Trophoblast cell (in vitro differentiated cells and primary cell): ENCODE measurements around the gene C6orf89.
A peak's percentile ranks its signal among the peaks of the same experiment; 100 is the strongest.

Experiments
- DNase-seq, 2 donors: peaks; one replicate each; pipeline ENCODE4 v3.0.0-alpha.2; 2016
- H2AFZ ChIP-seq: 2 replicates; pipeline ENCODE4 v1.6.1; 2013; ENCODE audit warnings: low read length, moderate library complexity, mild to moderate bottlenecking; ENCODE audit not compliant: insufficient read depth, poor library complexity
- H2AK5ac ChIP-seq: 2 replicates; pipeline ENCODE4 v1.6.1; 2013; ENCODE audit warnings: mild to moderate bottlenecking, low read length
- H2BK120ac ChIP-seq: 2 replicates; pipeline ENCODE4 v1.6.1; 2013; ENCODE audit warnings: low read length, mild to moderate bottlenecking, moderate library complexity; ENCODE audit not compliant: insufficient read depth, poor library complexity
- H2BK12ac ChIP-seq: 2 replicates; pipeline ENCODE4 v1.6.1; 2013; ENCODE audit warnings: mild to moderate bottlenecking, low read length, moderate library complexity
- H2BK5ac ChIP-seq: 2 replicates; pipeline ENCODE4 v1.6.1; 2013; ENCODE audit warnings: low read length, low read depth, moderate library complexity, mild to moderate bottlenecking; ENCODE audit not compliant: poor library complexity
- H3K14ac ChIP-seq: 2 replicates; pipeline ENCODE4 v1.6.1; 2013; ENCODE audit warnings: mild to moderate bottlenecking, low read length
- H3K18ac ChIP-seq: 2 replicates; pipeline ENCODE4 v1.6.1; 2013; ENCODE audit warnings: mild to moderate bottlenecking, low read length
- H3K23ac ChIP-seq: 2 replicates; pipeline ENCODE4 v1.6.1; 2013; ENCODE audit warnings: low read length
- H3K27ac ChIP-seq: 2 replicates; pipeline ENCODE4 v1.5.1; 2013; ENCODE audit warnings: low read depth, mild to moderate bottlenecking, inconsistent platforms, low read length, moderate library complexity
- H3K27me3 ChIP-seq: 2 replicates; pipeline ENCODE4 v1.6.1; 2013; ENCODE audit warnings: inconsistent platforms, mild to moderate bottlenecking, low read length, moderate library complexity; ENCODE audit not compliant: insufficient read depth
- H3K36me3 ChIP-seq, 2 experiments: 1 replicate in 1 of 2; 2 replicates in 1 of 2; pipeline ENCODE4 v1.6.1; 2013; ENCODE audit warnings: low read length in 2 of 2, mild to moderate bottlenecking in 2 of 2, moderate library complexity in 1 of 2; ENCODE audit not compliant: insufficient read depth in 2 of 2, control insufficient read depth in 1 of 2
- H3K4ac ChIP-seq: 2 replicates; pipeline ENCODE4 v1.6.1; 2013; ENCODE audit warnings: low read depth, mild to moderate bottlenecking, low read length, moderate library complexity
- H3K4me1 ChIP-seq, 2 experiments: 1 replicate in 1 of 2; 2 replicates in 1 of 2; pipeline ENCODE4 v1.6.1; 2013; ENCODE audit warnings: low read length in 2 of 2, mild to moderate bottlenecking in 2 of 2, moderate library complexity in 1 of 2; ENCODE audit not compliant: insufficient read depth in 2 of 2, control insufficient read depth in 1 of 2
- H3K4me2 ChIP-seq: 2 replicates; pipeline ENCODE4 v1.6.1; 2013; ENCODE audit warnings: inconsistent platforms, mild to moderate bottlenecking, low read length, moderate library complexity
- H3K4me3 ChIP-seq: 2 replicates; pipeline ENCODE4 v1.5.1; 2013; ENCODE audit warnings: mild to moderate bottlenecking, low read depth, low read length, inconsistent platforms
- H3K79me1 ChIP-seq: one replicate; pipeline ENCODE4 v1.6.1; 2013; ENCODE audit warnings: low read length
- H3K79me2 ChIP-seq: 2 replicates; pipeline ENCODE4 v1.6.1; 2013; ENCODE audit warnings: low read length, mild to moderate bottlenecking; ENCODE audit not compliant: control insufficient read depth, insufficient read depth, poor library complexity
- H3K9ac ChIP-seq: 2 replicates; pipeline ENCODE4 v1.6.1; 2013; ENCODE audit warnings: mild to moderate bottlenecking, low read length
- H3K9me3 ChIP-seq: 2 replicates; pipeline ENCODE4 v1.6.1; 2013; ENCODE audit warnings: low read depth, mild to moderate bottlenecking, control low read depth, inconsistent platforms, low read length; ENCODE audit not compliant: insufficient read depth
- H4K12ac ChIP-seq: 2 replicates; pipeline ENCODE4 v1.6.1; 2013; ENCODE audit warnings: low read depth, mild to moderate bottlenecking, low read length, moderate library complexity
- H4K8ac ChIP-seq: 2 replicates; pipeline ENCODE4 v1.6.1; 2013; ENCODE audit warnings: low read depth, mild to moderate bottlenecking, low read length, moderate library complexity
- H4K91ac ChIP-seq: one replicate; pipeline ENCODE4 v1.6.1; 2013; ENCODE audit warnings: low read depth, mild to moderate bottlenecking, low read length, moderate library complexity
- WGBS: extraction: QIAGEN DNeasy Blood & Tissue Kit; methylation state at CpG from one replicate; pipeline ENCODE4 v1.1.7; 2013; ENCODE audit warnings: missing lambda C conversion rate; ENCODE audit not compliant: insufficient read length, insufficient coverage; ENCODE audit errors: extremely low coverage; 5-methylcytosine and 5-hydroxymethylcytosine counted together

Gene C6orf89

GRCh38 chr6:36955671-36956445, 70.1 kb downstream of the C6orf89 start:
- Histone ChIP-seq H3K4ac (no peak overlapping the region), H3K79me1 (no peaks in the 10 kb centered on the region), H2BK120ac (no peak overlapping the region), H2AFZ (no peak overlapping the region), H3K27me3 (no peaks in the 10 kb centered on the region), H4K91ac (no peak overlapping the region), H2AK5ac (no peak overlapping the region), H2BK12ac (no peak overlapping the region), H3K18ac (no peak overlapping the region), H3K14ac (no peak overlapping the region), H4K8ac (no peak overlapping the region), H3K9me3 (no peaks in the 10 kb centered on the region), H3K36me3 (no peaks in the 10 kb centered on the region), H3K23ac (no peak overlapping the region), H3K79me2 (no peaks in the 10 kb centered on the region), H3K27ac (no peak overlapping the region), H3K4me3 (no peak overlapping the region), H3K4me2 (no peak overlapping the region), H4K12ac (no peak overlapping the region), H2BK5ac (no peak overlapping the region), H3K9ac (no peak overlapping the region), H3K4me1 (peaks cover 2 to 3% of the 10 kb centered on the region in 2 experiments)
- WGBS = no CpG with 5 or more reads among the region's 9 CpGs
- DNase-seq = no peak

- Histone ChIP-seq H3K27ac (no peak overlapping the region), H2AFZ (no peak overlapping the region), H3K4me1 (peaks cover 2 to 3% of the 10 kb centered on the region in 2 experiments), H3K27me3 (no peaks in the 10 kb centered on the region), H3K4me3 (no peak overlapping the region), H2BK12ac (no peak overlapping the region), H3K79me2 (no peaks in the 10 kb centered on the region), H2AK5ac (no peak overlapping the region), H3K4ac (no peak overlapping the region), H3K9me3 (no peaks in the 10 kb centered on the region), H3K36me3 (no peaks in the 10 kb centered on the region), H2BK5ac (no peak overlapping the region), H4K91ac (no peak overlapping the region), H3K18ac (no peak overlapping the region), H4K12ac (no peak overlapping the region), H3K79me1 (no peaks in the 10 kb centered on the region), H3K9ac (no peak overlapping the region), H3K23ac (no peak overlapping the region), H3K4me2 (no peak overlapping the region), H4K8ac (no peak overlapping the region), H2BK120ac (no peak overlapping the region), H3K14ac (no peak overlapping the region)
- no peak for DNase-seq
Measured at GRCh38 chr6:36956446-36956820, 70.7 kb downstream of the C6orf89 start.

DNA sequence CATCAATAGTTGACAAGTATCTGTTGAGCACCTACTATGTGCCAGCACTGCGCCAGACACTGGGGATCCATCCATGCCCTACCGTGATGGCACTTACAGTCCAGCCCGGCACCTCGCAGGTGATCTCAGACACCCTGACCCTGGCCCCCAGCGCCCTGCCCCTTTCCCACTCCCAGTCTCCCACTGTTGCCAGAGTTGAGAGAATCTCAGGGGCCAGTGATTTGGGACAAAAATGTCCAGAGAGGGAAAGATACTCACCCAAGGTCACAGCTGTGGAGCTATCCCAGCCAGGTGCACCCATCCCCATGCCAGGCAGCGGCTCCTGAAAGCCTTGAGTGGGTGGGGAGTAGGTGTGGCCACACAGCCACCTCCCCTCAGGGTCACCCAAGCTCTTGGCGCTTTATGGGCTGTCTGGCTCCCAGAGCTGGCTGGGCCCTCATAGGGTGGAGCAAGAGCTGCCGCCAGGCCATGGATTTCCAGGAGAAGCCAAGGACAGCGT, 72.1 kb downstream of the C6orf89 start:
- Histone ChIP-seq H3K23ac (no peak overlapping the region), H3K27ac (no peak overlapping the region), H4K91ac (no peak overlapping the region), H3K14ac (no peak overlapping the region), H3K79me2 (no peaks in the 10 kb centered on the region), H3K9me3 (no peaks in the 10 kb centered on the region), H4K8ac (no peak overlapping the region), H3K18ac (no peak overlapping the region), H3K9ac (no peak overlapping the region), H2BK5ac (no peak overlapping the region), H3K79me1 (no peaks in the 10 kb centered on the region), H3K4me3 (no peak overlapping the region), H4K12ac (no peak overlapping the region), H3K27me3 (no peaks in the 10 kb centered on the region), H3K4me1 (peaks cover 2 to 3% of the 10 kb centered on the region in 2 experiments), H3K4ac (no peak overlapping the region), H2BK12ac (no peak overlapping the region), H2BK120ac (no peak overlapping the region), H2AK5ac (no peak overlapping the region), H3K36me3 (no peaks in the 10 kb centered on the region), H3K4me2 (no peak overlapping the region), H2AFZ (no peak overlapping the region)
- DNase-seq = no peak
- WGBS = no CpG with 5 or more reads among the region's 9 CpGs

DNA sequence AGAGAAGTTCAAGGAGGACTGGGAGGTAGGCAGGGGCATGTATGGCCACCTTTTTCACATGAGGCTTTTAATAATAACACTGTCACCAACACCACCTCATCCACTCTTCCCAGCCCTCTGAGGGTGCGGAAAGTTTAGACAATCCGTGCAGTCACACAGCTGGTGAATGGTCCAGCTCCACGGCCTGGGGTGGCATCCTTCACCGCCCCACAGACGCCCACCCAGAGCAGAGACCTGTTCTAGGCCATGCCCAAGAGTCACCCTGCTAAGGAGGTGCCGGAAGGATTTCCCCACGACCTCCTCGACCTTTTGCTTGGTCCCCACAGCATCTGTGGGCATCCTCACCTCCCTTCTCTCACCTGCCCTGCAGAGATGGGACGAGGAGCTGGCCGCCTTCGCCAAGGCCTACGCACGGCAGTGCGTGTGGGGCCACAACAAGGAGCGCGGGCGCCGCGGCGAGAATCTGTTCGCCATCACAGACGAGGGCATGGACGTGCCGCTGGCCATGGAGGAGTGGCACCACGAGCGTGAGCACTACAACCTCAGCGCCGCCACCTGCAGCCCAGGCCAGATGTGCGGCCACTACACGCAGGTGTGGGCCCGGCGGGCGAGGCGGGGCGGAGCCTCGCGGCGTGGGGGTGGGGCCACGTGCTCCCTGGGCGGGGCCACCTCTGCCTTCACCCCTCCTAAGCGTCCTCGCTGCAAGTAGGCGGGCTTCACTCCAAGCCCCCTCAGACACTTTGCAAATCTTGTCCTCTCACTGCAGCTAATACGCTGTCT, 73.2 kb downstream of the C6orf89 start:
- Histone ChIP-seq H2BK12ac (no peak overlapping the region), H3K4ac (no peak overlapping the region), H3K18ac (no peak overlapping the region), H2BK5ac (no peak overlapping the region), H4K8ac (no peak overlapping the region), H3K27me3 (no peaks in the 10 kb centered on the region), H3K79me2 (no peaks in the 10 kb centered on the region), H3K23ac (no peak overlapping the region), H4K12ac (no peak overlapping the region), H2BK120ac (no peak overlapping the region), H2AK5ac (no peak overlapping the region), H3K9me3 (no peaks in the 10 kb centered on the region), H3K4me1 (peaks cover 2 to 3% of the 10 kb centered on the region in 2 experiments), H4K91ac (no peak overlapping the region), H3K4me2 (no peak overlapping the region), H3K14ac (no peak overlapping the region), H3K4me3 (no peak overlapping the region), H3K27ac (no peak overlapping the region), H2AFZ (no peak overlapping the region), H3K9ac (no peak overlapping the region), H3K79me1 (no peaks in the 10 kb centered on the region), H3K36me3 (no peaks in the 10 kb centered on the region)
- DNase-seq = peak in 1 of 2 donors; percentile 40
- no CpG with 5 or more reads among the region's 44 CpGs for WGBS
